Left lung (tissue), 10 donors: ENCODE measurements around the gene SDCBP2. TPM values are rescaled to one million over a fixed set of nuclear protein-coding genes. Genes with fewer than 3 reads are reported as not detected.
A peak's percentile ranks its signal among the peaks of the same experiment; 100 is the strongest.

Experiments used
- ATAC-seq: fragments of 200-7000 bp; cut with Tn5 transposase; one replicate; pipeline ENCODE4 v1.9.1; 2020; ENCODE audit warnings: moderate library complexity
- DNase-seq, 4 donors: peaks; one replicate each; pipeline ENCODE4 v3.0.0-alpha.2; 2013 to 2020
- H3K27ac ChIP-seq, 2 donors: fragments of 200-600 bp; sonication (generic) in 1 of 2; one replicate each; pipeline versions ENCODE4 v1.5.0 to v1.8.0; 2020 to 2021
- H3K27me3 ChIP-seq, 2 donors: fragments of 200-600 bp; sonication (generic) in 1 of 2; one replicate each; pipeline versions ENCODE4 v1.5.0 to v1.8.0; 2020 to 2021
- H3K36me3 ChIP-seq, 2 donors: fragments of 200-600 bp; sonication (generic) in 1 of 2; one replicate each; pipeline versions ENCODE4 v1.5.0 to v1.8.0; 2020 to 2021
- H3K4me1 ChIP-seq, 2 donors: fragments of 200-600 bp; one replicate each; pipeline ENCODE4 v1.8.0; 2021
- H3K4me3 ChIP-seq, 2 donors: fragments of 200-600 bp; sonication (generic) in 1 of 2; one replicate each; pipeline versions ENCODE4 v1.5.0 to v1.8.0; 2020 to 2021; ENCODE audit warnings: mild to moderate bottlenecking in 1 of 2
- H3K9me3 ChIP-seq, 2 donors: fragments of 200-600 bp; sonication (generic) in 1 of 2; one replicate each; pipeline versions ENCODE4 v1.5.0 to v1.8.0; 2020 to 2021
- intact Hi-C, 2 donors: fragments of 100-400 bp; cut with DNase I; formaldehyde crosslinking; loops; one replicate each; pipeline versions ENCODE4 v1.11.2 to v1.14.2; 2022
- polyA plus RNA-seq, 6 donors: library from polyadenylated mRNA; unstranded; fragments of 120-200 nt; gene quantifications; one replicate each; pipeline ENCODE4 v1.2.1, GENCODE V29; 2013; ENCODE audit not compliant: insufficient read length in 6 of 6
- total RNA-seq, 2 donors: library from RNA; stranded (reverse); fragmentation: NEBNext Ultra II Directional; extraction: Animal tissue kit (Norgen Biotek cat#: 25700); gene quantifications; one replicate each; pipeline ENCODE4 v1.2.1, GENCODE V29; 2021
- TF ChIP-seq, protein P1 (sequence below), 2 donors: fragments of 200-600 bp; sonication (generic) in 1 of 2; IDR thresholded peaks; one replicate each; pipeline versions ENCODE4 v1.5.0 to v1.8.0; 2021; ENCODE audit warnings: antibody characterized with exemption in 2 of 2
- donor health status: DM: no; HTN: yes; CAD: no.
- donor health status: DM: no; HTN: no; CAD: no.

Gene SDCBP2
- total and polyA plus RNA-seq, 8 donors, result 1.8 to 21.5 (median 3.1) TPM

DNA sequence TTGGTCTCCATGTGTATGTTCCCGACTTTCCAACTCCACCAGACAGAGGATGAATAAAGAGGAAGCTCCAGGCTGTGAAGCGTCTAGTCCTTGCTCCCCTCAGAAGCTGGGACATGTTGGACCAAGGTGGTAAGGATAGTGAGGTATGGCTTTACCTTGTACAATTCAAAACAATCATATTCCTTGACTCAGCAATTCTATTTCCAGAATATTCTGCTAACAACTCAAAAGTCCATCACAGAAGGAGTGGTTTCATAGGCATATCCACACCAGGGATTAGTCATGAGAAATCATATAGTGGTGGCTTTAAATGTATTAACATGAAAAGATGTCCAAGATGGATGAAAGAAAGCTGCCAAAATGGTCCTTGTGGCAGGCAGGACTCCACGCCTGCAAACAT lies 44.1 kb upstream of the SDCBP2 start:
- Histone ChIP-seq H3K4me3 (no peak overlapping the region), H3K27ac (peak overlapping the region; percentile 40 to 79), H3K9me3 (no peaks in the 10 kb centered on the region), H3K27me3 (no peaks in the 10 kb centered on the region), H3K36me3 (peaks cover 0 to 67% of the 10 kb centered on the region in 2 donors), H3K4me1 (peaks cover 30 to 95% of the 10 kb centered on the region in 2 donors)
- DNase-seq, result no peak
- ATAC-seq, result no peak
- intact Hi-C loops, result no loop called here
- TF ChIP-seq, protein P1, sequence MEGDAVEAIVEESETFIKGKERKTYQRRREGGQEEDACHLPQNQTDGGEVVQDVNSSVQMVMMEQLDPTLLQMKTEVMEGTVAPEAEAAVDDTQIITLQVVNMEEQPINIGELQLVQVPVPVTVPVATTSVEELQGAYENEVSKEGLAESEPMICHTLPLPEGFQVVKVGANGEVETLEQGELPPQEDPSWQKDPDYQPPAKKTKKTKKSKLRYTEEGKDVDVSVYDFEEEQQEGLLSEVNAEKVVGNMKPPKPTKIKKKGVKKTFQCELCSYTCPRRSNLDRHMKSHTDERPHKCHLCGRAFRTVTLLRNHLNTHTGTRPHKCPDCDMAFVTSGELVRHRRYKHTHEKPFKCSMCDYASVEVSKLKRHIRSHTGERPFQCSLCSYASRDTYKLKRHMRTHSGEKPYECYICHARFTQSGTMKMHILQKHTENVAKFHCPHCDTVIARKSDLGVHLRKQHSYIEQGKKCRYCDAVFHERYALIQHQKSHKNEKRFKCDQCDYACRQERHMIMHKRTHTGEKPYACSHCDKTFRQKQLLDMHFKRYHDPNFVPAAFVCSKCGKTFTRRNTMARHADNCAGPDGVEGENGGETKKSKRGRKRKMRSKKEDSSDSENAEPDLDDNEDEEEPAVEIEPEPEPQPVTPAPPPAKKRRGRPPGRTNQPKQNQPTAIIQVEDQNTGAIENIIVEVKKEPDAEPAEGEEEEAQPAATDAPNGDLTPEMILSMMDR (IDR thresholded peaks at IDR 0.05), result no peak

DNA sequence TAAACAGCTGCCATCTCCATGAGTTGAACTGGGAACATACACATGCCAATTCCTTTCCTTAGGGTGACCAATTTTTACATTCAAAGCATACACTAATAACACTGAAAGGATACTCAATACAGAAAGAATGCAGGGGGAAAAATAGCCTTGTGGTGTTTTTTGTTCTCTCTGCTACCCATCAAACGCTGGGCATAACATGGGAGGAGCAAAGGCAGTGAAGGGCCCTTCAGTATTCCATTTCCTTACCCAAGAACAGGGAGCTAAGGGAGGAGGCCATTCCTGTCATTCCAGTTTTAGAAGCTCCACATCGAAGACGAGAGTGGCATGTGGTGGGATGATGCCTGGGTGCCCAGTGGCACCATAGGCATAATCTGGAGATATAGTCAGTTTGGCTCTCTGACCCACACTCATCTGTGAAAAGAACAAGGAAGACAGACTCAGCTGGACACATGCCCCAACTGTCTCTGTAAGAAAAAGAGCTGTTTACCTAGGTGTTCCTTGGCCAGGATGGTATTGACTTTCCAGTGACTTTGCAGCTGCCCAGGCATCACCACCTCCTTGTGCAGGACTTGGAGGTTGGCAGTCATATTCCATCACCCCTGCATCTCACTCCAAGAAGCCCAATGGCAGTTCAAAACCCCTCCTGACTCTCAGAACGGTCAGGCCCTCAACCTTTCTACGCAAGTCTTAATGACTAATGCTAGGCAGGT lies 43.0 kb upstream of the SDCBP2 start:
- TF ChIP-seq, protein P1 (IDR thresholded peaks at IDR 0.05), result no peak
- DNase-seq (no peak), ATAC-seq (peak; percentile 72)
- H3K27me3 ChIP-seq, result no peaks in the 10 kb centered on the region
- H3K27ac ChIP-seq, result peak overlapping the region in 1 of 2 donors; percentile 55
- peaks cover 23 to 85% of the 10 kb centered on the region in 2 donors for H3K4me1 ChIP-seq
- H3K4me3 ChIP-seq, result no peak overlapping the region
- H3K36me3 ChIP-seq, result peaks cover 0 to 78% of the 10 kb centered on the region in 2 donors
- H3K9me3 ChIP-seq, result no peaks in the 10 kb centered on the region
- intact Hi-C loops, result no loop called here

DNA sequence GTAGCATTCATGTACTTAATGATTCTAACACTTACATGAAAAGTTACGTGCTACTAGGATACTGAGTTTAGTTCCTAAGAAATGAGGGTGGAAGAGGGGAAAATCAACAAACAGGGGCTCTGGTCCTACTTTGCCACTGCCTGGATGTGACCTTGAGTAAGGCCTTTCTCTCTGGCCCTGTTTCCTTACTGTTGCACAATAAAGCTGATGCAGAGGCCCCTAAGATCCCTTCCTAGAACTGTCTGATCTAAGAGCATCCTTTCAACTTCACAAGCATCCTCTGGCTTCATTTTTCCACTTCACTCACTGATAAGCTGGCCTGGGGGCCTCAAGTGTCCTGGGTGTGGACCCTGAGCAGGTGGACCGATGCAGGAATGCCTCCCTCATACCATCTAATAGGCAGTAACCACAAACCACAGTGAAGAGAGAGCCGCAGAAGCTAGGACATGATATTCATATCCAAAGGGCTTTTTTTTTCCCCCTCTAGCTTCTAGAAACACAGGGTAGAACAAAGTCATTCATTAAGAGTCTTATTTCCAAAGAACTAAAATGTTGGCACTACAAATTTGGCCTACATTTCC lies 42.4 kb upstream of the SDCBP2 start:
- Histone ChIP-seq H3K27me3 (no peaks in the 10 kb centered on the region), H3K36me3 (peaks cover 0 to 80% of the 10 kb centered on the region in 2 donors), H3K9me3 (no peaks in the 10 kb centered on the region), H3K4me1 (peaks cover 21 to 78% of the 10 kb centered on the region in 2 donors), H3K4me3 (no peak overlapping the region), H3K27ac (peak overlapping the region in 1 of 2 donors; percentile 55)
- intact Hi-C loops, result no loop called here
- no peak for ATAC-seq
- TF ChIP-seq, protein P1 (IDR thresholded peaks at IDR 0.05), result no peak
- DNase-seq, result no peak

DNA sequence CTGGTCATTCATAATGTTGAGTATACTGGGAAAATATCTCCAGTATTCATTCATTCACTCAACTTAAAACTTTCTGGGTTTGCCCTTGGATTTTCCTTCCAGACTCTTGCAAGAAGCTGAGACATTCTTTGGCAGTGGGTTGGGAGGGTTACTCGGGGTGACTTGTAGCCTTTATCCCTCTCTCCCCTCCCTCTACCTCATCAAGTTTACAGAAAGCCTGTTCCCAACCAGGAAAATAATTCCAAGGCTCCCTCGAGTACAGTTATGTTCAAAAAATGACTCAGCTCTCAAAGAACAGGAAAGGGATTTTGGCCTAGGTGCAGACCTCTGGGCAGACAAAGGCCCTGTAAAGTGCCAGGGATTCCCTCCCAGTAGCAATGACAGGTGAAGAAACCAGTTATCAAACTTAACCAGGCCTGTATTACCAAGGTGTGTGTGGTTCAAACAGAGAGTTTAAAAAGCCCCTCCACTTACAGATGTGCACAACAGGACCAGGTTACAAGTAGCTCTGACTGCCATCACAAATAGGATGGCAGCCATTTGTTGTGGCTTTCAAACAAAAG lies 41.7 kb upstream of the SDCBP2 start:
- Histone ChIP-seq H3K4me3 (no peak overlapping the region), H3K4me1 (peaks cover 15 to 71% of the 10 kb centered on the region in 2 donors), H3K36me3 (peaks cover 0 to 80% of the 10 kb centered on the region in 2 donors), H3K27ac (peak overlapping the region in 1 of 2 donors; percentile 55), H3K9me3 (no peaks in the 10 kb centered on the region), H3K27me3 (no peaks in the 10 kb centered on the region)
- no peak for DNase-seq
- peak; percentile 36 for ATAC-seq
- intact Hi-C loops, result no loop called here
- TF ChIP-seq, protein P1 (IDR thresholded peaks at IDR 0.05), result no peak

DNA sequence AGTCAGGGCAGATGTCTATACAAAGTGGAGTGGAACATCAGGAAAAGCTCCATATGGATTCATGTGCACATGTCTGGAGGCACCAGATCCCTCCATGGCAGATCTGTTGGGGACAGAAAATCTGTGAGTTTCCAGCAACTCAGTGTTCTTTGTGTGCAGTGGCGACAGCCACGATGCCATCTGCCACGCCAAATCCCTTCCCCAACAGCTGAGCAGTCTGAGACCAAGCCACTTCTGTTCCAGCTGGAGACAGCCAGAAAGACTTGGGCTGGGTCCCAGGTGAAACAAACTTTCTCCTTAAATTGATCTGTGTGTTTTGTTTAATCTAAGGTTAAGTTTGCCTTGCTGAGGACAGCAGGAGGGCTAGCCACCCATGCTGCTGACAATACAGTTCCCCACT lies 41.0 kb upstream of the SDCBP2 start:
- H3K9me3 ChIP-seq, result no peaks in the 10 kb centered on the region
- no peak for ATAC-seq
- TF ChIP-seq, protein P1 (IDR thresholded peaks at IDR 0.05), result no peak
- H3K4me1 ChIP-seq, result peaks cover 14 to 67% of the 10 kb centered on the region in 2 donors
- H3K27ac ChIP-seq, result peak overlapping the region; percentile 23 to 55
- peaks cover 0 to 78% of the 10 kb centered on the region in 2 donors for H3K36me3 ChIP-seq
- DNase-seq, result no peak
- intact Hi-C loops, result no loop called here
- H3K27me3 ChIP-seq, result no peaks in the 10 kb centered on the region
- H3K4me3 ChIP-seq, result no peak overlapping the region
